Stimulated activated CD4-positive, alpha-beta T cell treated with anti-CD3 and anti-CD28 coated beads, Interleukin-4, amount 100 ng/mL, for 48 hours (primary cell): Measurements from ENCODE around the gene HEY2.

Source experiments
- DNase-seq, 2 donors: peaks; one replicate each; pipeline ENCODE4 v3.0.0-alpha.2; 2020; ENCODE audit warnings: low read depth in 2 of 2

The HEY2 gene

DNA sequence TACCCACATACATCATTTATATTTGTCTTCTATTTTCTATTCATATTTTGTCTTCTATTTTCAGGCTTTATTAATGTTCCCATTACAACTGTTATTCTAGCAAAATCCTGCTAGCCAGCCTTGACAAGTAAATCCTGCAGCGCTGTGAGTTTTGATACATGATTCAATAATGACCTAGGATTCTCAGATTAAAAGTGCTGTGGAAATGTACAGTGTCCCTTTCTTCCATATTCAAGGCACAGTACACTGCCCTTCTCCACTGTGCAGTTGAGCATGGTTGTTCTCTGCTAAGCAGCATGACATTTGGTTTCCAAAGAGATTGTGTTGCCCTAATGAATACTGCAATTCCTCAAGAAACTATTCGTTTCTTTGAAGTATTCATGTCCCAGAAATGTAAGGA, 5.8 kb upstream of the HEY2 start:
- no peak for DNase-seq

DNA sequence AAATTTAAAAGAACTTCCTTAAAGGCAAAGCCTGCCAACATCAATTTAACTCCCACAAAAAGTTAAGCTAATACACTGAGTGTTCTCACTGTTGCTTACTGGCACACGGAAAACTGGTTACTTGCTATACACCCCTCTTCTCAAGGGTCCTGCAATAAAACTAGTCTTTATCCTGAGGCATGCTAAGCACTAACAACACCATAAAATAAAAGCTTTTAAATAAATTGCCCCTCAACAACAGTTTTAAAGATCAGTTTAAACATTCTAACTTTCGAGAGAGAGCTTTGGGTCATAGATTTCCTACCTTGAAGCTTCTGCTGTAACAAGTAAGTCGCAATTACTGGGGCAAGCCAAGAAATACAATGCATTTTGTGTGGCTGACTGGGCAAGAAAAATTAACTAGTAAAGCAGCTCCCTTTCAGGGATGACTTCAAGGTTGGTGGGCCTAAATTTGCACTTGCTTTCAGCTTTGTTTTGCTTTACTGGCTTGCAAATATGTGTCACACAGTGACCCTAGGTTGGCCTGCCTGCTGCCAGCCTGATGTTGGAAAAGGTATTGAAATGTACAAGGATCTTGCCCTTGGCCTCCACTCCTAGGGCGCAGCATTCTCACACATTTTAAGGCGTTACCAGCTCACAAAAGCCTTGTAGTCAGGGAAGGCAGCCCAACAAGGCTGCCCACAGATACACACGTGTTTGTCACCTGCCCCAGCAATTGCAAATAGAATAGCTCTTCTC, 4.0 kb upstream of the HEY2 start:
- no peak for DNase-seq

DNA sequence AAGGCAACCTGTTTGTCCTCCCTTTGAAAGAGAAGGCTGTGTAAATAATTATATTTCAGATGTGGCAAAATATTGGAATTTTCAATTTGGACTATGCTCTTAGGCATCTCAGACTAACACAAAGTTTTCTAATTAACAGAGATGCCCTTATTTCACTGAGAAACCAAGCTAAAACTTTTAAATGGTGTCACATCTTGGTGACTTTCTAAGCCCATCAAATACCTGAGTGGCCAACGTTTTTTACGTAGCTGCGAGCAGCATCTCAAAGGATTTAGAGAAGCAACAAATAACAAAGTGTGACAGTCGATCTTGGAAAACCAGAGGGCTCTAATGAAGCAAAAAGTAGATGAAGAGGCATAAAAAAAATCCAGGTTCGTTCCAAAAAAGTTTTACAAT, 3.4 kb upstream of the HEY2 start:
- no peak for DNase-seq

DNA sequence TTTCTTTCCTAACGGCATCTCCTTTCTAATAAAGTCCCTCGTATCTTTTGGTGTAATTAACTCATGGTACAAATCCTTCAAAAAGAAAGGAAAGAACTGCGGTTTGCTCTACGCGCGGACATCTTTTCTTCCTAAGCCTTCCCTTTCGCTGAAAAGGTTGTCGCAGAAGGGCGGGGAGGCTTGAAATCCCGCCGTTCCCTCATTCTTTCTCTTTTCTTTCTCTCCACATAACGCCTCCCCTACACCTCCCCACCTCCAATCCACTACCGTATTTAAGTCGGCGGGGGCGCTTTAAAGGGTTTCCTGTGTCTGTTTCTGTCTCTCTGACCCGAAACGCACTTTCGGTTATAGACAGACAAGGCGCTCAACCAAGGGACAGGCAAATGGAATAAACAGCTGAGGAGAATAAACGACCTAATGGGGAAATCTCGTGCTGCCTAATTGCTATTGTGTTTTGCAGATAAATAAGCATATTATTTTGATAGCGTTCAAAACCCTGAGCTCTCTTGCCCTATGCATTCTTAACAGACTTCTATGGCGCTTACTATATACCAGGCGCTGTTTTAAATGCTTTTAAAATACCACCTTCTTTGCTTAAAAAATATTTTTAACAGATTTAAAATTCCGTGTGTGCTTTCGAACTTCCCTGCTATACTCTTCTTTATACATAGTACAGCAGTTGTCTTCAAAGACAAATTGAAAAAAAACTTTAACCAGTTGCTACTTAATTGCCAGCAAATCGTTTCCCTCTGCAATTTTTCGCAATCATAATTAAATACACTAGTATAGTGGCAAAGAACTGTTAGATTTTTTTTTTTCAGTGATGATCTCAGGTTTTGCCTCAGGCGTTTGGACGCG, 2.5 kb upstream of the HEY2 start:
- DNase-seq: peak in 1 of 2 donors; percentile 44

DNA sequence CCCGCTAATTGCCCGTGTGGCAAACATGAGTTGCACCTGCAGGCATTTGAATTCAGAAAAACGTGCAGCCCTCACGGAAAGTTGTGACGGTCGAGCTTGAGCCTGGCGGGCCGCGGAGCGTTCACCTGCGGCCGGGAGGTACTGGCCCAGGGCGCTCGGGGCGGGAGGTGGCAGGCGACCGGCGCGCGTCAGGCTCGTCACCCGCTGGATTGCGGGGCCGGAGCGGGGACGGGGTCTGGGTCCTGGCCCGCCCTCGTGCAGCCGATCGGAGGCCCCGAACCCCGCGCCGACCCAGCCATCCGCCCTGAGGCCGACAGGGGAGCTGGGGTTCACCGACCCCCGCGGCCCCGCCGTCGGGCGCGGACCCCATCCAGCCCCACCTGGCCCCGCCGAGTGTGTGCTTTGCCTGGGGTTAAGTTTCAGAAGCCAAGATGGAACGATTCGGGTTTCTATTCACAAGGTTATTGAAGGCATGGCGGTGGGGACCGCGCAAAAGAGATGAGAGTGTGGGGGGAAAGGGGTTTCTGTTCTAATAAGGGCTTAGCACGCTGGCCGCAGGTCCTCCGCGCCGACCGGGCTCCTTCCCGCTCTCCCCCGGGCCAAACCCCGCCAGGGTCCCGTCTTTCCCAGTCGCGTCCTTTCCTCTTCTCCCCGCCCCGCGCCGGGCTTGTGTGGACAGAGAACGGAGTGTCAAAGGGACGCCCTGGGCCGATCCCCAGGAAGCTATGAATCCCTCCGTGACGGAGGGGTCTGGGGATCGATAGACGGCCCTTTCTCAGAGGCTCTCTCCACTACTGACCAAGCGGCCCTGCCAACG, 1.6 kb upstream of the HEY2 start:
- peak in 1 of 2 donors; percentile 2 for DNase-seq

DNA sequence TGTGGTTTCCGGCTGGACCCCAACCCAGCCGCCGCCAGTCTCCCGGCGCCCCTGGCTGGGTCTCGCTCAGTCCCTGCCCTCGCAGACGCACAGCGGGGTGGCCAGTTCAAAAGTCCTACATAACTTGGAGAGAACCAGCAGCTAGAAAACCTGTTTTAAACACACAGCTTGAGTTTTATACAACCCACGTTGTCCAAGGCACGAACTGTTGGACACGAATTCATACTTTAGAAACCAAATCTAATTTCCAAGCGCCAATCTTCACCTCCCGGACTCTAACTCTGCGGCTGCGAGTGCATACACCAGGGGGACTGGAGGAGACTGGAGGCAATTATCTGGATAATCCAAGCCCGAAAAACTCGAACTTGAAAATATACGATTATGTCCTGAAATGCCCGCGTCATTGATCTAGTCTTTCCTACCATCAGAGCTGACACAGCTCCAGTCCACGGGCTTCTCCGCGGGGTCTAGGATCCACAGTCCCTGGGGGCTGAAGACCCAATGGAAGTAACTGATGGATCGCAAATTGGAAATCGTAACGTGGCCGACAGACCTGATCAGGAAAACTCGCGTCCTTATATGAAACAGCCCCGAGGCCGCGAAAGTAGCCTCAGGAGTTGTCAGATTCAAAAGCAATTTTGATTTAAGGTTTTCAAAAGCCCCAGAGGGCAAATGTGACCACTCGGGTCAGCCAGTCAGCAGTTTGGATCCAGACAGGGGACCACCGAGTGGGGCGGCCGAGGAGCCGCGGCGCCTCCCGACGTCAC, 843 bp upstream of the HEY2 start:
- DNase-seq: no peak

DNA sequence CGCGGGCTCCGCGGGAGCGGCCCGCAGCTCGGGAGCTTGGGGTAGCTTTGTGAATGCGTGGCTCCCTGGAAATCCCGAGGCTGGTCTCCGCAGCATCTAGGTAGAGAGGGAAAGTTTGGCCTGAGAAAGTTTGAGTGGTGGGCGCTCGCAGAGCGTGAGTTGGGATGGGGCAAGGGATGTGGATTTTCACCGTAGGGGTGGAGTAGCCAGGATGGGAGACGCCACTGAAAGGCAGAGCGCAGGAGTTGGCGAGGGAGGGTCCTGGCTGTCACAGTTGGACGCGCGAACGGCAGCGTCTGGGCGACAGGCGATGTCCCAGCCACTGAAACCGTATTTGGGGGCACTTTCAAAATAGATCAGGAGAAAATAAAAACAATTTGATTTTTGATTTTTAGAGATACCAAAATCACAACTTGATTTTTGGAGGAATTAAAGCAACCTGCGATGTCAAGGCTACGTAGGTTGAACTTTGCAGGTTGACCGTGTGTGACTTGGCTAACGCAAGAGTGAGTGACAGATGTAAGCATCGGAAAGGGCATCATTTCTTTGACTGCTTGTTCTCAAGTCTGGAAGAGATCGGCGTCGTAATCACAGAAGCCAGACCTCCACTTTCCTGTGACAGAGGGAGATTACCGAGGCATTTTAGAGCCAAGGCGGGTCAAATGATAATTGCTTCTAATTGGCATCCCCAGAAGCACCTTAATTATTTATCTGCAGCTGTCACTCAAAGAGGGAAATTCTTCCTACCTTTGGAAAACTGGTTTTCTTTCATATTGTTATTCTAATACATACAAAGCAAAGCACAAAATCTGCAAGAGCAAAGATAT, 646 bp downstream of the HEY2 start:
- DNase-seq: no peak

DNA sequence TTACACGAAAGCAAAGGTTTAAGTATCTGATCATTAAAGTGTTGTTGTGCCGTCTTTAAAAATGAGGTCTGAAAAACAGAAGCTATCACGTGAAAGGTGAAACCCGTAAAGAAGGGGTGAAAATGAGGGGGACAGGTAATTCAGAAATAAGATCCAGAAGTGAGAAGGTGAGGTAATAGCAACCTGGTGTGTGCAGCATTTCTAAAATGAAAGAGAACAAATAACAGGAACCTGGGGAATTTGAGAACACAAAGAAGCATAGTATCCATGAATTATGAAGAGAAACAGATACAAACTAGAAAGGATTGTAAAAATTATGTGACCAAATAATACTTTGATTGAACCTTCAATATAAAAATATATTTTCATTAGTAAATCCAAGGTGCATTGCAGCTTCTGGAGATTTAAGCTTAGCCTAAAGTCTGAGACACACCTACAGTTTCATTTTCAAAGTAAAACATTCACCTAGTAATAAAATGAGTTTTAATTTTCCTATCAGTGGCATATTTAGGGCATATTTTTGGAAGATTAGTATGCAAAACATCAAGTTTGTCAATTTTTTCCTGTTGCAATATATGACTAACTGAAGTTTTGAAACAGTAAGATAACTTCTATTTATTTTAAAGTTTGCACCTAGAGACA, 1.4 kb downstream of the HEY2 start:
- no peak for DNase-seq

DNA sequence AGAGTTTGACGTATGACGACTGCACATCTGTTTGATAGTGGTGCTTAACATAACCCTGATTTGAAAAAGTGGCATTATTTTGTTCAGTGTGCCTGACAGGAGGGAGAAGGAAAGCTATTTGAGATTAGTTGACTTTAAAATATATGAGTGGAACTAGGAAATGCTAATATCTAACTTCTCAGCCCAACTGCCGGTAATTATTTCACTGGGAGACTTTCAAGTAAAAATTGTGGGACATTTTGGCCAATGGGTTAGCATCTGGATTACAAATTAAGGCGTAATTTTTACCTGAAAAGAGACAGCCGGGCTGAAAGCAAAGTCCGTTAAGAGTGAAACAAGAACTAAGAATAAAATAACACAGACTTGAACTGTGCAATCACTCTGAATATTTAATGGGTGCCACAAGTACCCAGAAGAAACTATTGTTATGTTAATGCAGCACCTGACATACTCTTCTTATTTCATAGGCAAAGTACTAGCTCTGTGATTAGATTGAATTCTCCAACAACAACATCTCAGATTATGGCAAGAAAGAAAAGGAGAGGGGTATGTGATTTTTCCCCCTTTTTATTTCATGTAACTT, 2.0 kb downstream of the HEY2 start:
- DNase-seq: no peak

DNA sequence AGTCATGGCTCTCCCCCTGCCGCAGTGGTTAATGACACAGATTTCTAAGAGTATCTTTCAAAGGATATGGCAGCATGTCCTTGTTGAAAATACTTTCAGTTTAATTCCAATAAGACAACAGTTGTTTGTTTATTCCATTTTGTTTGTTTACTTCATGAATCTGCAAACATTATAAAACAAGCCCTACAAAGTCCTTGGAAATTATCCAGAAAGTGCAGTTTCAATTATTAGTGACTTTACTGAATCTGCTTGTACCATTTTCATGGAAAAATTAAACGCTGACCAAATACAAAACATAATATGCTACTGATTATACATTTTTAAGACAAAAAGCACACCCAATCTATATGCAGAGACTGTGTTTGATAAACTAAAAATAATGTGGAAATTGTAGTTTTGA, 3.3 kb downstream of the HEY2 start:
- DNase-seq: no peak

DNA sequence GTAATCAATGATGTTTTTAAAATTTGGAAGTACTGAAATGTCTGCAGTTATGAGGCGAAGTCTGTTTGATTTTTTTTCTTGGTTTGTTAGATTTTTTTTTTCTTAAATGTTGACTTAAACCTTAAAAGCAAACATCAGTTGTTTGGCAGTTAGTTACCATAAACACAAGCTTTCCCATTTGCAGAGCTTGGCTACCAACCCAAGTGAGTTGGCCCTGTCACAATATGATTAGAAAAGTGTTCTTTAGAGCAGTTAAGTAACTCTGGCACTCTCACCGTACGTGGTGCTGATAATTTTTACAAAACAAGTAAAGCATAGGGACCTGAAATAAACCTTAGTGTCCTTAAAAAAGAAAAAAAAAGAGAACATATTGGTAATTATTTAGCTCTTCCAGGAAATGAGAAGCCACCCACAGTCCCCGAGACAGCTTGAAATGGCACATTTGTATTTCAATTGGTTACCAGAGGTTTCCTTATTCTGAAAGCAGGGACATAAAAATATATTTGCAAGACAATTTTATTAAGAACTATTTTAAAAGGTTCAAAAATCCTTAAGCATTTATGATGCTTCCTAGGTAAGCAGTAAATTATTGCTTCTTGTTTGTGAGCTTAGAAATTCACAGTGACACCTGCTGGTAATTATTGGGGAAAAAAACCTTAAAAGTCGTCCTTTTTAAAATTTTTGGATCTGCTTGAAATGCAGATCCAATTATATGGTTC, 3.9 kb downstream of the HEY2 start:
- DNase-seq: no peak

DNA sequence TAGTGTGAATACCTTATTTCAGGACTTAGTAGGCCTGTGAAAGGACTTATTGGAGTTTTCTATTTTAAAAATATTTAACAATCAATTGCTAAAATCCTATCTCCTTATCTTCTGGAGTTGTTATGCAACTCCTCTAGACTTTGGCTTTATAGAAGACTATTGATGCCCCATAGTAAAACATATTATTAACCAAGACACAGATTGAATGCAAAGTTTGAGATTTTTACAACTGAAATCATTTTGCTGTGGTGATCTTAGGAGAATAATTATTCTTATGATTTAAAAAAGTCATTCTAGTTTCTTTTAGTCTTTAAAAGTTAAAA, 4.5 kb downstream of the HEY2 start:
- DNase-seq: no peak

DNA sequence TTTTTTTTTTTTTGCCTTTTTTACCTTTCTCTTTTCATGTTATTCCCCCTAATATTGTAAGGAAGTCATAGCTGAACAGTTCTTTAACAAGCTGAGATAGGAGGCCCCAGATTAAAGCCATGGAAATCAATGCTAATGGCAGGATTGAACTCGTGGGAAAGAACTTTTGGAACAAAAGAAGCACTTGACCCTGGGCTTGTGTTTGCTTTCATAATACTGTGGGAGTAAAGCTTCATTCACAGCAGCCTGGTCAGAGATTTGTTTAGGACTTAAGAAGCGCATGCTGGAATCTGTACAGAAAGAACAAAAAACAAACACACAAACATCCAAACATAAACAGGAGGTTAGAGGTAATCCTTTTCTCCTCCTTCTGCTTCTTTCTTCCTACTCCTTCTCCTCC, 5.1 kb downstream of the HEY2 start:
- no peak for DNase-seq

DNA sequence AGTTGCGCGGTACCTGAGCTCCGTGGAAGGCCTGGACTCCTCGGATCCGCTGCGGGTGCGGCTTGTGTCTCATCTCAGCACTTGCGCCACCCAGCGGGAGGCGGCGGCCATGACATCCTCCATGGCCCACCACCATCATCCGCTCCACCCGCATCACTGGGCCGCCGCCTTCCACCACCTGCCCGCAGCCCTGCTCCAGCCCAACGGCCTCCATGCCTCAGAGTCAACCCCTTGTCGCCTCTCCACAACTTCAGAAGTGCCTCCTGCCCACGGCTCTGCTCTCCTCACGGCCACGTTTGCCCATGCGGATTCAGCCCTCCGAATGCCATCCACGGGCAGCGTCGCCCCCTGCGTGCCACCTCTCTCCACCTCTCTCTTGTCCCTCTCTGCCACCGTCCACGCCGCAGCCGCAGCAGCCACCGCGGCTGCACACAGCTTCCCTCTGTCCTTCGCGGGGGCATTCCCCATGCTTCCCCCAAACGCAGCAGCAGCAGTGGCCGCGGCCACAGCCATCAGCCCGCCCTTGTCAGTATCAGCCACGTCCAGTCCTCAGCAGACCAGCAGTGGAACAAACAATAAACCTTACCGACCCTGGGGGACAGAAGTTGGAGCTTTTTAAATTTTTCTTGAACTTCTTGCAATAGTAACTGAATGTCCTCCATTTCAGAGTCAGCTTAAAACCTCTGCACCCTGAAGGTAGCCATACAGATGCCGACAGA, 9.9 kb downstream of the HEY2 start:
- no peak for DNase-seq

DNA sequence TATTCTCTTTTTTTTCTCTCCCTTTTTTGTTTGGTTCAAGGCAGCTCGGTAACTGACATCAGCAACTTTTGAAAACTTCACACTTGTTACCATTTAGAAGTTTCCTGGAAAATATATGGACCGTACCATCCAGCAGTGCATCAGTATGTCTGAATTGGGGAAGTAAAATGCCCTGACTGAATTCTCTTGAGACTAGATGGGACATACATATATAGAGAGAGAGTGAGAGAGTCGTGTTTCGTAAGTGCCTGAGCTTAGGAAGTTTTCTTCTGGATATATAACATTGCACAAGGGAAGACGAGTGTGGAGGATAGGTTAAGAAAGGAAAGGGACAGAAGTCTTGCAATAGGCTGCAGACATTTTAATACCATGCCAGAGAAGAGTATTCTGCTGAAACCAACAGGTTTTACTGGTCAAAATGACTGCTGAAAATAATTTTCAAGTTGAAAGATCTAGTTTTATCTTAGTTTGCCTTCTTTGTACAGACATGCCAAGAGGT, 10.6 kb downstream of the HEY2 start:
- no peak for DNase-seq

DNA sequence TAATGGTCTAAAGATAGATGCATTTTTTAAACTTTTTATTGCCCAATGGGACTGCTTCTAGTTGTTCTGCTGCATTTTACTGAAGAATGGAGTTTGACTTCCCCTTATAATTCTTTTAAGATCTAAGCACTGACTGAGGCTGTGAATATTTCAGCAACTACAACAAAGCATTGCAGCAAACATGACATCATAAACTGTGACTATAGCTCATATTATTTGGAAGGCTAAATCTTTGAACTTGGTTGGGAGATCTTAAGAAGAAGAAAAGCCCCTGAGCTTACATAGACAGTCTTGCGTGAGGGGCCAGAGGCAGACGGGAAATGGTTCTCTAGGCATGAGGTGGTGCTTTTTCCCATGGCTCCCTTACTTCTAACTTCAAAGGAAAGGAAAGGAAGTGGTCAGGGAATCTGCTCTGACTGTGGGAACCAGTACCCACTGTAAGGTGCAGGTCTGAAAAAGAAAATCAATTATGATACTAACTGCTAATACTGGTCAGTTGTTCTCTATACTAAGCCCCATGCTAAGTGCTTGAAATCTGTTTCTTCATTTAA, 14.8 kb downstream of the HEY2 start:
- no peak for DNase-seq

DNA sequence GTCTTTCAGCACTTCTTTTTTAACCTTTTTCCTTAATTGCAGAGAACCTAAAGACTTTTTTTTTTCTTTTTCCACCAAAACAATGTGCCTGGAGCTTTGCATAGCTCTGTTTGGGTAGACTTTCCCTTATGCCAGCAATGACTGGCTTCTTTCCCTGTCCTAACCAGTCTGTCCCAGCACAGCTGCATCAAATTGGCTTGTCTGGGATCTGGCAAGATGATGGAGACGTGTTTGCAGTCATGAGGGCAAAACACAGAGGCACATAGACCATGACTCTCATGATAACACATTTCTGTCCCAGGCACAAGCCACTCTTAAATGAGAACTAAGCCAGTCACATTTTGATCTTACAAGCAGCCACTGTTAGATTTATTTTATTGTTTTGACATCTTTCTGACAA, 16.5 kb downstream of the HEY2 start:
- no peak for DNase-seq

DNA sequence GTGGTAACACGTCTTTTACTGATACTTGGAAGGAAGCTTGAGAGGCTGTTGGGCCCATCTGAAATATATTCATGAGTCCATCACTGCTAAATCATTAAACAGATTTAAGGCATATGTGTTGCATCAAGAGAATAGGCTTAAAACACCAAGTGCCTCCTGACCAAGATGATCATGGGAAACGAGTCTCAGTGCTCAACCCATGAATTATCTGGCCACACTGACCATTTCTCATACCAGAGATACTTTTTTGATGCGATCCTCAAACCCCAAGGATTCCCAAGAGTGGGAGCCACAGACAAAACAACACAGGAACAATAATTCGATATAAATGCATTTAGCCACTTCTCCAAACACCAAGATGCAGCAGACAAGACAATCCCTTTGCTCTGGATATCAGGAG, 17.2 kb downstream of the HEY2 start:
- DNase-seq: no peak
